Renal pelvis (tissue), 4 donors: ENCODE results near the gene CYTH1. TPM values are rescaled to one million over a fixed set of nuclear protein-coding genes. Genes with fewer than 3 reads are reported as not detected.

Source experiments
- DNase-seq: peaks from one replicate; pipeline ENCODE4 v3.0.0-alpha.2; 2013
- polyA plus RNA-seq, 3 donors: library from polyadenylated mRNA; unstranded; fragments of 120-200 nt; gene quantifications; one replicate each; pipeline ENCODE4 v1.2.1, GENCODE V29; 2013; ENCODE audit not compliant: insufficient read length in 3 of 3

Gene CYTH1
- polyA plus RNA-seq, 3 donors = 21.3 to 28.2 (median 27.3) TPM

- peak; percentile 34 for DNase-seq
Measured at GRCh38 chr17:78717431-78717980, 64.6 kb downstream of the CYTH1 start.

DNA sequence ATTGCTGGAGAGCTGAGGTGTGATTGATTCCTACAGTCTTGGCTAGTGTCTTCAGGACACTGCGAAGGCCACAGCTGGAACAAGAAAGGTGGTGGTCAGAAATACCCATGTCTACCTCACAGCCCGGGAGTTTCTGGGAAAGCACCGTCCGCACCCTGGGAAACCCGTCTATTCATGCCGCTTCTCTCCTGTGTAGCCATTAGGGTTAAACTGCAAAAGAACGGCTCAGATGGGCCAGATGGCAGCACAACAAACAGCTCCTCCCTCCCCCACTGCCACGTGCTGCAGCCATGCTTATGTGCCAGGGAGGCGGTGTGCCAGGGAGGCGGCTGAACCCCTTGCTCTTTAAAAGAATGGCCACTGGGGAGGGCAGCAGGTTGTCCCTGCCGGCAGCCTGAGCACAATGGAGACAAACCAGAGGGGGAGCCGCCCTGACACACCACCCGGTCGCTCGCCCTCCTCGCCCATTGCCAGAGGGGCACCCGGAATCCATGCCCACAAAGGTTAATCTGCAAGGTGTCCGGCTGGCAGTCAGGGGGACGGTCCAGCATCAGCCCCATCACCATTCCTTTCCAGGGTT is 65.2 kb downstream of the CYTH1 start:
- DNase-seq = peak; percentile 51

DNA sequence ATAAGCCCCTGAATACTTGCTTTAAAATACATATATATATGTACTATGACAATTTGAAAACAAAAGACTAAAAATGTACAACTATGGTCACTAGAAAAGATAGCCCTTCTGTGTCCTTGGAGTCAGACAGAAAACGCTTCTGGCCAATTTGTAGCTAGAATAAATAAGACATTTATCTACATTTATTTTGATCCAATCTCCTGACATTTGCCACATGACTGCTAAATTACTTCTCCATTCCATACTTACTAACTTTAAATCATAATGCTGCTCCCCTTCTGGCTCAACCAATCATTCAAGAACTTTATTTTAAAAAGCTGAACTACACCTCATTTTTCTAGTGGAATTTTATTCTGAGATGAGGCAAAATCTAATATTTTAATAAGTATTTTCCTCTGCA is 65.8 kb downstream of the CYTH1 start:
- DNase-seq = no peak

DNA sequence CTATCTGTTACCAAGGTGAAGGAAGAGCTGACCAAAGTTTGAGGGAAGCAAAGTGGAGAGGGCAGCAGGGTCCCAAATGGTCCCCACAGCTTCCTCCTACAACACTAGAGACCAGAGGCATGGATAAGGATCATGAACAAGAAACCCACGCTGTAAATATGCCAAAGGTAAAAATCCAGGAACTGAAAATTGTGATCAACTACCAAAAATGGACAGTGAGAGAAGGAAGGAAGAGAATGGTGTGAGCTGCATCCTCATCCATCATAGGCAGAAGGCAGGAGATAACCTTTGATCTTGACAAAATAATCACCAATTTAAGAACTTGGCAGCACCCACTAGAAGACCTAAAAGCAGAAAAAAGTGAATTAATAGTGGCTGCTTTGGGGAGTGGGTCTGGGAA is 66.2 kb downstream of the CYTH1 start:
- DNase-seq = no peak

DNA sequence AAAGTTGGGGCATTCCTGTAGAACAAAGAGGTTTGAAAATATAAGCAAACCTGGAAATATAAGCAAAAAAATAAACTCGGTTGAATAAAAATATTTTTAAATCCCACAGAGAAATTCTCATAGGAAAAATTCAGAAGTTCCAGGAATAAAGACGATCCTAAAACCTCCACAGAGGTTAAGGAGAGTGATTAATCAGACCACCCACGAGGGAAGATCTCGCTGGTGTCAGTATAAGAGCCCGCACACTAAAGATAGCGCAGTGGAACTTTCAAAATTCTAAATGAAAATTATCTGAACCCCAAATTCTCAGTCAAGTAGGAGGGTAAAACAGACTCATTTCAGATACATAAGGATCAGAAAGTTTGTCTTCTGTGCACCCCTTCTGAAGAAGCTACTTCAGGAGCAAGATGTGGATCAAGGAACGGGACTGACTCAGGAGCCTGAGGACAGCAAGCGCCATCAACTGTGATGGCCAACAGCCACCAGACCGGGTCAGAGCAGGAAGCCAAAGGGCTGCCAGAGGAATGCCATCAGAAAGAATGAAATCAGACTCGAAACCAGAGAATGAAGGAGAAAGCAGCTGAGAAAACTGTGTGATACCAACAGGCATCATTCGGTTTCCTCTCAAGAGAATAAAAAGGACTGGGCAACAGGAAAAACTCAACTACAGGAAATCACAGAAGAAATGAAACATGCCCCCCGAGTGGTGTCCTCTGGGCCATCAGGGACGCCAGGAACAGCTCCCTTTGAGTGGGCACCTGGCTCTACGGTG is 66.9 kb downstream of the CYTH1 start:
- no peak for DNase-seq

GRCh38 chr17:78714534-78714933 is 67.5 kb downstream of the CYTH1 start:
- DNase-seq = no peak

GRCh38 chr17:78712043-78712442 is 70.0 kb downstream of the CYTH1 start:
- DNase-seq = no peak

GRCh38 chr17:78710607-78711006 is 71.5 kb downstream of the CYTH1 start:
- DNase-seq = no peak

- peak; percentile 37 for DNase-seq
Measured at GRCh38 chr17:78709751-78710181, 72.3 kb downstream of the CYTH1 start.

DNA sequence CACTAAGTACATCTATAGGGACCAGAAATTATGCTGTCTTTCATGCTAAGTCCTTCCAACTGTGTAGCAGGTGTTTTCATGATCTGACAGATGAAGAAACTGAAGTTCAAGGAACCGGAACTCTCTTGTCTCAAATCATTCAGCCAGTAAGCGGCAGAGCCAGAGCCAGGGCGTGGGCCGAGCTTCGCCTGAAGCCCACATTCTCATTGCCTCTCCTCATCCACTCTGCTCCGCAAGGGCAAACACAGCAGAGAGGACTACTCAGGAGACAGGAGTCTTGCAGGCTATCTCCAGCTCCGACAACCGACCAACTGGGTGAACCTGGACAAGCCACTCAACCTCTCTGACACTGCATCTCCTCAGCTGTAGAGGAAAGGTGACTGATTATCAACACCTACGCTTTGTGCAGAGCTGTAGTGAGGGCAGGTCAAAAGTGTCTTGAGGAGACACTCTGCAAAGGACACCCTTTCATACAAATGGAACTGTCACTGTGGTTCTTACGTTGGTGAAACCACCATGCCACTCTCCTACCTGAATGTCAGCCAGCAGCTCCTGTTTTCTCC is 72.9 kb downstream of the CYTH1 start:
- DNase-seq = no peak

- peak; percentile 67 for DNase-seq
Measured at GRCh38 chr17:78708510-78708973, 73.5 kb downstream of the CYTH1 start.

DNA sequence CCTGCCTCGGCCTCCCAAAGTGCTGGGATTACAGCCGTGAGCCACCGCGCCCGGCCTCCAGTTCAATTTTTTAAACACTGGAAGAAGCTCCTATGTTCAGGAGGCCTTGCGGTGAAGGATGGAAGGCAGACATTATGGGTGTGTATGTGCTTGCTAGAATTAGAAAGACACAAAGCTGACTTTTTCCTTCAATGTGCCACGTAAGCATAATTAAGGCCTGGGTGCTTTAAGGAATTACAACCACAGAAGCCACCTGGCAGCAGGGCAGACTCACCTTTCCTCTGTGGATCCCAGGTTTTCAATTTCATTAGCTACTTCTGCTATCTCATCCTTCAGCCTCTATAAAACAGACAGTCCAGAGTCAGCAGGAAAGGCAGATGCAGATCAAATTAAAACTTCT is 74.2 kb downstream of the CYTH1 start:
- no peak for DNase-seq

GRCh38 chr17:78707016-78707415 is 75.1 kb downstream of the CYTH1 start:
- no peak for DNase-seq

GRCh38 chr17:78706271-78706915 is 75.7 kb downstream of the CYTH1 start:
- DNase-seq = no peak

DNA sequence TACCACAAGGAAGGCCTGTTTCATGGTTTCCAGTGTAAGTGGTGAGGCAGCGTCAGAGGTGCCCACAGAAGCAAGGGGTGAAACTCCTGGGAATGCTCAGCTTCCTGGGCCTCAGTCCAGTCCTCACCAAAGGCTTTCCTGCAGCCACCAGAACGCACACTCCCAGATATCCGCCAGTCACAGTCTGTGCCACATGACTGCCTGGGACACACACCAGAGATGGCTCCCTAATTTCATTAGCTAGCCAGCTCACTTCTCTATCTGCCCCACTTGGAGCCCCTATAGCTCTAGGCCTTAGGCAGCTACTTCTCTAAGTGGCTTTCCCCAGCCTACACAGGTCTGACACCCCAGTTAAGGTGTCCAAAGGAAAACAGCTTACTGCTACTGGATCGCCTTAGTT is 77.0 kb downstream of the CYTH1 start:
- DNase-seq = no peak

GRCh38 chr17:78704594-78704993 is 77.5 kb downstream of the CYTH1 start:
- no peak for DNase-seq

DNA sequence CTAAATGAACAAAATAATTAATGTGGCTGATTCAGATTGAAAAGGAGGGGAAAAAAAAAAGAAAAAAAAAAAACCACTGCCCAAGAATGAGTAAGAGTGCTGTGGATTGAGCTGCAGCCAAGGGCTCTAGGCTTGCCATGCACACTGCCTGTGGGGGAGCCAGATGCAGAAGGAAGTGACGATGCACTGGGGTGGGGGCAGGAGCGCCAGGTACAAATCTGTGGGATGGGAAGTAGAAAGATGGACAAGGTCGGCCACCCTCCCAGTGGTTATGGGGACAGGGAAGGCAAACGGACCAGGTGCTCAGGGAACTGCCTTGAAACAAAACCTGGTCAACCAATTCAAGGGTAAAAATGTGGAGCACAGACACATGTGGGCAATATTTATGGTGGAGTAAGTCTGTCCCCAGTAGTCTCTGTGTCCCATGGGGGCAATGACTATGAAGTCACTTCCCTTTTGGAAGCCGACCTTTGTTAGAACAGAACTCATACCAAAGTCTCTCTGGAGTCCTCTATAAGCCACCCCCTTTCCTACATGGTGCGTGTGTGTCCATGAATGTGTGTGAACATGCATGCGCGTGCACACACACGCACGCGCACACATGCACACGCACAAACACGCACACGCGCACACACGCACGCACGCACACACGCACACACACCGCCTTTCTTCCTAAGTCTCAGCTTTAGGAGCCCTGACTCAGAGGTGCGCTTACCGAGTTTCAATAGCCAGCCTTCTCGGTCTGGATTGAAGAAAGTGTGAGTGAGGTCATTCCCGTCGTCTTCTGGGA is 84.3 kb downstream of the CYTH1 start:
- no peak for DNase-seq

DNA sequence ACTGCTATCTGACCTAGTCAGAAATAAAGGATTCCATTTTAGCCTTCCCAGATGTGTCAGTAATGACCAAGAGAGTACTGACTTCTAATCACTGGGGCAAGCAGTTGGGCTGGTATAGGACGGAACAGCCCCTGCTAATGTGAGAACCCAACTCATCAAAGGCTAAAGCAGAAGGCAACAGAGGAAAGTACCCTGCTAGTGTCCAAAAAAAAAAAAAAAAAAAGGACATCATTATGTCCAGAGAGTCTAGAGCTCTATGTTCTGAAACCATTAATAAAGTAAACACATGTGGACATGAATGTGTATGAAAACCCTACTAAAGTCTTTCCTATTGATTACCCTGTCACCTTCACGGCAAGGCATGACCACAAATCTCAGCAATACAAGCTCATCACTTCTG is 85.0 kb downstream of the CYTH1 start:
- no peak for DNase-seq

DNA sequence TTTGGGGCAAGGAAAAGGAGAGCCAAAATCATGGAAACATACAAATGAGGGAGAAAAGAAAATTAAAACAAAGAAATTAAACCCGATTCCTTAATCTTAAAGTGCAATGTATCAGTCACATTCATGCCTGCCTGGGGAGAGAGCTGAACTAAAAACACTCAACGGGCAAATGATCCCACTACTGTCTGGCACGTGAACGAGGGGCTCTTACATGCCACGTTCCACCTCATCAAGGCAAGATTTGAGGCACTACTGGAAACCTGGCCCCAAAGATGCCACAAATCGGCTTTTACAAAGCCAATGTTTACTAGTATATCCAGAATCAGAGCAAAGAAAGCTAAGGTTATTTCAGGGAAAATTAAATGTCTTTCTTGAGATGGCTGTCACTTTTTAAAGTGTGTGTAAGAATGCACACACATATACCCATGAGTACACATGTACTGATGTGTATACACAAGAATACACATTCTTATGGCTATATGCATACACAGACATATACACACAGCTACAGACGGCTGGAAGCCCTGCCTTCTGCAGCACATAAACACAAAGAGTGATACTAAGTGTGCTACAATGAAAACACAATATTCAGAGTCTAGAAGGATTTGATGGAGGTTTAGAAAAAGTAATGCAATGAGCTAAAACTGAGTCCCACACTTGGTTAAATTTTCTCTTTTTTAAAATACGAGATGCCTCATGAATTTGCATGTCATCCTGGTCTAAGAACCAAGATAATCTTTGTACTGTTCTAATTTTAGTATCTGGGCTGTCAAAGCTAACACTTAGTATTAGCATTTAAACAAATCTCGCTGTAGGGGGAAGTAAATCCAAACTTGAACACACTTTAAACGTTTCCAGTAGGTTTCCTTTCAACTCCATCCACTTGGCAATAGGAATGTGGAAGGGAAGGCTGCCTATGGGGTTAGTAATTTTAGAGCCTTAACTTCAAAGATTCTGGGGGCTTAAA is 85.8 kb downstream of the CYTH1 start:
- no peak for DNase-seq

DNA sequence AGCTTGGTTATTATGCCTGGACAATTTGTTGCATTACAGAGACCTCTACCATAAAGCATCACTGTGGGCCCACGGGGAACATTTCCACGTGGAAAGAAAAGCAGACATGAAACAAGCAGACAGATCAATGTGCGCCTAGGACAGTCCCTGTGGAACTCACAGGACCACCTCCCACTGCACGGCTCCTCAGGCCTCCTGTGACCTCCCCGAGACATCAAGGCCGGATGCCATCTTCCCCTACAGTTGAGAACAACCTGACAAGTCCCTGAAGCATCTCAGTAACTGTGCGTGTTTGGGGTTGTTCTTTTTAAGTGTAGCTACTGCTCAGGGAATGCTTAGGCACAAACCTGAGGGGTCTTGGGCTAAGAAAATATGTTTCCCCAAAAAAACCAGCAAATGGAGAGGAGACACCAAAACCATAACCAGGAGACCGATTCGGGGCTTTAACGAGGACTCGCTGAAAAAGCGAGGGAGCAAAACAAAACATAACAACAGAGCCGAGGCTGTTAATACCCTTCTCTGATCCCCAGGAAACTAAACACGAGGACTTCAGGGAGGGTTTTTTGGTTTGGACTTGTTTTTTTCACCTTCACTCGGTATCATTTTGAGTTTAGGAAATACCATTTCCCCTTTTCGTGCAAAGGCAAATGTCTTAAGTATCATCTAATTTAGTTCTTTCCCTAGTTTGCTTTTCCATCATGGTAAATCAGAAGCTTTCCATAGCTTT is 87.1 kb downstream of the CYTH1 start:
- no peak for DNase-seq
